A673 (cell line): Measurements from ENCODE around the gene OR2B6. TPM values are rescaled to one million over a fixed set of nuclear protein-coding genes. Genes with fewer than 3 reads are reported as not detected.
"Not testable (repeated sequence)": the region's sequence is repeated elsewhere in the genome, so short reads cannot be mapped to it uniquely, and the experiment has no call there.

ENCODE experiments used
- BruUV-seq: library from RNA; stranded (reverse); fragments of 400-500 nt; replicated peaks from 2 replicates; lab custom pipeline; 2021; lab: Mats Ljungman, UMichigan
- CTCF ChIA-PET: fragments of 300-600 bp; sonication (Branson Sonifier 250); formaldehyde crosslinking; loops from one replicate; lab custom pipeline; 2022; ENCODE audit warnings: antibody characterized with exemption; lab: Charles Lee
- POLR2A ChIA-PET: fragments of 300-600 bp; sonication (Branson Sonifier 250); formaldehyde crosslinking; loops from one replicate; lab custom pipeline; 2022; ENCODE audit warnings: antibody characterized with exemption; ENCODE audit not compliant: low non-redundant PET; lab: Charles Lee
- DNase-seq: peaks from one replicate; pipeline ENCODE4 v3.0.0-alpha.2; 2015; ENCODE audit warnings: low spot score
- H3K27ac ChIP-seq: fragments of 200-600 bp; sonication (generic); 2 replicates; pipeline ENCODE4 v1.5.1; 2016; ENCODE audit warnings: mixed run types, low read depth, mild to moderate bottlenecking, mixed read lengths, antibody characterized with exemption, low read length; ENCODE audit not compliant: poor library complexity, severe bottlenecking
- H3K27me3 ChIP-seq: fragments of 200-600 bp; sonication (generic); replicated peaks from 2 replicates; pipeline ENCODE4 v1.6.1; 2017; ENCODE audit warnings: mixed run types, low read depth, mild to moderate bottlenecking, mixed read lengths, antibody characterized with exemption, low read length; ENCODE audit not compliant: insufficient read depth, poor library complexity
- H3K36me3 ChIP-seq: fragments of 200-600 bp; sonication (generic); 2 replicates; pipeline ENCODE4 v1.6.1; 2016; ENCODE audit warnings: mixed run types, mild to moderate bottlenecking, mixed read lengths, antibody characterized with exemption, low read length; ENCODE audit not compliant: insufficient read depth, poor library complexity, severe bottlenecking
- H3K4me1 ChIP-seq: fragments of 200-600 bp; sonication (generic); 2 replicates; pipeline ENCODE4 v1.6.1; 2017; ENCODE audit warnings: mixed run types, mild to moderate bottlenecking, mixed read lengths, antibody characterized with exemption, low read length; ENCODE audit not compliant: insufficient read depth, poor library complexity, severe bottlenecking
- H3K4me3 ChIP-seq: fragments of 200-600 bp; sonication (generic); 2 replicates; pipeline ENCODE4 v1.5.1; 2016; ENCODE audit warnings: low read depth, mixed run types, mild to moderate bottlenecking, mixed read lengths, low read length; ENCODE audit not compliant: poor library complexity, severe bottlenecking
- H3K9me3 ChIP-seq: fragments of 200-600 bp; sonication (generic); 2 replicates; pipeline ENCODE4 v1.6.1; 2016; ENCODE audit warnings: mixed run types, low read depth, mild to moderate bottlenecking, mixed read lengths, antibody characterized with exemption, low read length; ENCODE audit not compliant: poor library complexity, severe bottlenecking
- CTCF ChIP-seq: fragments of 300-800, 200-600 bp; sonication (generic); conservative IDR thresholded peaks from 2 replicates; pipeline ENCODE4 v1.5.1; 2017; ENCODE audit warnings: low read depth, mild to moderate bottlenecking, antibody characterized with exemption, low read length, moderate library complexity, mixed read lengths
- EZH2 ChIP-seq: fragments of 200-600 bp; sonication (generic); IDR thresholded peaks from 2 replicates; pipeline ENCODE4 v1.6.1; 2017; ENCODE audit warnings: borderline replicate concordance, low read depth, mild to moderate bottlenecking, mixed read lengths, antibody characterized with exemption, low read length; ENCODE audit not compliant: poor library complexity, severe bottlenecking
- intact Hi-C: fragments of 100-400 bp; cut with micrococcal nuclease; formaldehyde crosslinking; loops from one replicate; pipeline ENCODE4 v1.10.0; 2022; ENCODE audit not compliant: unreplicated experiment
- total RNA-seq: library from RNA; stranded (reverse); gene quantifications from 2 replicates; pipeline ENCODE4 v1.2.3, GENCODE V29; 2021

The OR2B6 gene
- total RNA-seq, 1 experiment from 2014 or later, result 0.32 TPM

GRCh38 chr6:27931209-27931608, 25.8 kb upstream of the OR2B6 start:
- no peaks in the 10 kb centered on the region for H3K9me3 ChIP-seq
- H3K4me3 ChIP-seq, result no peak overlapping the region
- H3K4me1 ChIP-seq, result no peaks in the 10 kb centered on the region
- ChIA-PET POLR2A (no interaction called here), CTCF (no interaction called here)
- intact Hi-C loops, result no loop called here
- no peaks in the 10 kb centered on the region for H3K36me3 ChIP-seq
- no peak for TF ChIP-seq CTCF
- TF ChIP-seq EZH2, result no peak
- H3K27ac ChIP-seq, result no peak overlapping the region
- H3K27me3 ChIP-seq, result no peaks in the 10 kb centered on the region
- DNase-seq, result no peak
- no TSS peak for BruUV-seq

GRCh38 chr6:27940766-27941165, 16.3 kb upstream of the OR2B6 start:
- Histone ChIP-seq H3K27me3 (no peaks in the 10 kb centered on the region), H3K4me3 (no peak overlapping the region), H3K36me3 (no peaks in the 10 kb centered on the region), H3K4me1 (no peaks in the 10 kb centered on the region), H3K27ac (no peak overlapping the region), H3K9me3 (no peaks in the 10 kb centered on the region)
- CTCF ChIA-PET, result no interaction called here
- BruUV-seq, result no TSS peak
- POLR2A ChIA-PET, result no interaction called here
- intact Hi-C loops, result no loop called here
- TF ChIP-seq EZH2 (no peak), CTCF (no peak)
- DNase-seq, result peak; percentile 1

GRCh38 chr6:27943072-27943471, 14.0 kb upstream of the OR2B6 start:
- POLR2A ChIA-PET, H3K9me3 ChIP-seq, intact Hi-C loops, H3K4me1 ChIP-seq, DNase-seq, H3K4me3 ChIP-seq, CTCF ChIA-PET, H3K36me3 ChIP-seq, BruUV-seq, H3K27me3 ChIP-seq, H3K27ac ChIP-seq: not testable (repeated sequence)

- DNase-seq, result no peak
- no peak overlapping the region for H3K27ac ChIP-seq
- TF ChIP-seq CTCF, result no peak
- TF ChIP-seq EZH2, result no peak
- no peaks in the 10 kb centered on the region for H3K4me1 ChIP-seq
- ChIA-PET CTCF (no interaction called here), POLR2A (no interaction called here)
- peaks cover 19% of the 10 kb centered on the region for H3K27me3 ChIP-seq
- H3K9me3 ChIP-seq, result no peaks in the 10 kb centered on the region
- no peaks in the 10 kb centered on the region for H3K36me3 ChIP-seq
- no TSS peak for BruUV-seq
- no peak overlapping the region for H3K4me3 ChIP-seq
- intact Hi-C loops, result no loop called here
These were observed 8.8 kb upstream of the OR2B6 start for GRCh38 chr6:27948237-27948636.
